ENCODE results near the gene PDE10A.

PDE10A gene

DNA sequence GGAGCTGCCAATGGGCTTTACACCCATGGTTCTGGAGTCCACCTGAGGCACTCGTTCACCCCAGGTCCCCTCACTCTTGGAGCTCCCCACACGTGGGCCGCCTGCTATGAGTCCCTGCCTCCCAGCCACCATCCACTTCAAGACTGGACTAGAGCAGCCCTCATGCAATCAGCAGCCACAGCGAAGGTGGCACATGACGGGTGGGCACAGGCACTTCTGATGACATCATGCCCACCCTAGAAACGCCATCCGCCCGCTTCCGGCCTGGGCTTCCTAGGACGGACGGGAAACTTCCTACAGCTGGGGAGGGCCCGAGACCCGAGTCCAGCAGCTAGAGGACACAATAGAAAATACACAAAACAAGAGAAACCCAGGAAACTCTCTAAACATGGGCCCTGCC, 85.5 kb downstream of the PDE10A start:
- Histone ChIP-seq H4K20me1 (ENCODE audit: insufficient read depth, low read length) (no peaks in the 10 kb centered on the region), H3K9me2 (ENCODE audit: low read depth, low read length) (no peaks in the 10 kb centered on the region), H3K27ac (ENCODE audit: low read depth, low read length, poor library complexity, severe bottlenecking) (no peak overlapping the region), H3K4me3 (ENCODE audit: low read depth, low read length, poor library complexity, severe bottlenecking) (no peak overlapping the region), H2AFZ (ENCODE audit: low read length) (no peak overlapping the region), H3K9ac (ENCODE audit: low read length) (no peak overlapping the region), H3F3A (ENCODE audit: insufficient read depth, low read length) (no peaks in the 10 kb centered on the region), H3K79me2 (ENCODE audit: insufficient read depth, low read length) (no peaks in the 10 kb centered on the region), H3K4me2 (ENCODE audit: low read length) (no peak overlapping the region), H3K9me3 (ENCODE audit: low read length) (no peaks in the 10 kb centered on the region), H3K36me3 (ENCODE audit: insufficient read depth, low read length) (no peaks in the 10 kb centered on the region), H3K27me3 (ENCODE audit: insufficient read depth, low read length) (no peaks in the 10 kb centered on the region), H3K4me1 (ENCODE audit: insufficient read depth, low read length, severe bottlenecking) (no peaks in the 10 kb centered on the region)
- TF ChIP-seq, protein P1, sequence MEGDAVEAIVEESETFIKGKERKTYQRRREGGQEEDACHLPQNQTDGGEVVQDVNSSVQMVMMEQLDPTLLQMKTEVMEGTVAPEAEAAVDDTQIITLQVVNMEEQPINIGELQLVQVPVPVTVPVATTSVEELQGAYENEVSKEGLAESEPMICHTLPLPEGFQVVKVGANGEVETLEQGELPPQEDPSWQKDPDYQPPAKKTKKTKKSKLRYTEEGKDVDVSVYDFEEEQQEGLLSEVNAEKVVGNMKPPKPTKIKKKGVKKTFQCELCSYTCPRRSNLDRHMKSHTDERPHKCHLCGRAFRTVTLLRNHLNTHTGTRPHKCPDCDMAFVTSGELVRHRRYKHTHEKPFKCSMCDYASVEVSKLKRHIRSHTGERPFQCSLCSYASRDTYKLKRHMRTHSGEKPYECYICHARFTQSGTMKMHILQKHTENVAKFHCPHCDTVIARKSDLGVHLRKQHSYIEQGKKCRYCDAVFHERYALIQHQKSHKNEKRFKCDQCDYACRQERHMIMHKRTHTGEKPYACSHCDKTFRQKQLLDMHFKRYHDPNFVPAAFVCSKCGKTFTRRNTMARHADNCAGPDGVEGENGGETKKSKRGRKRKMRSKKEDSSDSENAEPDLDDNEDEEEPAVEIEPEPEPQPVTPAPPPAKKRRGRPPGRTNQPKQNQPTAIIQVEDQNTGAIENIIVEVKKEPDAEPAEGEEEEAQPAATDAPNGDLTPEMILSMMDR (IDR thresholded peaks at IDR 0.05; ENCODE audit: low read length), result no peak
- no peak for TF ChIP-seq EZH2 (IDR thresholded peaks at IDR 0.05; ENCODE audit: borderline replicate concordance, low read length)

DNA sequence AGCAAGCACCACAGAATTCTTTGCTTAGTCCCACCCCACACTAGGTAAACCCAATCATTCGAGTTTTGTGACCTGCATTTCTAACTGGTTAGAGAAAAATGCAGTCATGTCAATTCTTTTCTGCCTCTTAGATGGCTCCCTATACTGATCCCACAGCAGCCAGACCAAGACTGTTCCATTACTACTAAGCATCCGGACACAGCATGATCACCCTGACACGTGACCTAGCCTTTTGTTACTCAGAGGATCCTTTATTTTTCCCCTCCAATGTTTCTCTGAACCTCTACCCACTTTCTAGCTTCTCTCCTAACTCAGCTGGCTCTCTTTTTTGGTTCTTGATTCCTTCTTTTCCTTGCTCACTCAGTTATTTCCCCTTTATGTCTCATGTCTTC, 87.9 kb downstream of the PDE10A start:
- Histone ChIP-seq H2AFZ (ENCODE audit: low read length) (no peak overlapping the region), H3K79me2 (ENCODE audit: insufficient read depth, low read length) (no peaks in the 10 kb centered on the region), H3K4me2 (ENCODE audit: low read length) (no peak overlapping the region)

DNA sequence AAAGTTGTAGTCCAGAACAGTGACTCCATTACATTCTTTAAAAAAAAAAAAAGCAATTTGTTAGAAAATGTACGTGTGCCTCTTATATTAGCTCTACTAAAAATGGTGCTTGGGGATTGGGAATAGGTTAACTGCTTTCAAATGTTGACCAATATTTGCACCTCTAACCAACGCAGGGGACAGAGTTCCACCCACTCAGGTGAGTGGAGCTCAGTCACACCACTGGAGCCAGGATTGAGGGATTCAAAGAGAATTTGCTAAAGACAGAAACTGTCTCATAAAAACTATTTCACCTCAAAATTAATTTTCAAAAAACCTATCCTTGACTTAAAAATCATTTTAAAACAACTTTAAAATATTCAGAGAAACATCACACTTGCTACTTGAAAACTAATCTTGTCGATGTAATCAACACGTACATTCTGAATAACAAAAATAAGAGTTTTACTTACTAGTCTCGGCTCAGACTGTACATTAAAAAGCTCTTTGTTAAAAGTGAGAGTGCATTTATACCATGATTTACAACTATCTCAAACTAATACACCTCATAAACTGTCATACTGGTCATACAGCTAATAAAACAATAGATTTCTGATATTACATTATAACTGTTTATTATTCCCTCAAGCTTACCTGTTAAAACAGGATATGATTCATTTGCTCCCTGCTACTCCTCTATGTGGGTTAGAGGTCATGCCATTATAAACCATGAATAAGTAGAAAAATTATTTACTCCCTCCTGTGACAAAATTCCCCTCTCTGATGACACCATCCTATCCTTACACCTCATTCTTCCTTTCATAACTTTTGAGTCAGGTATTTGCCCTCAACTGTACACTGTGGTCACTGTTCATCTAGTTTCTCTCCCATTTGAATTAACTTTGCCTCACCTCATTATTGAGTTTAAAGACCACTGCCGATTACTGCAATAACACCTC, 88.6 kb downstream of the PDE10A start:
- Histone ChIP-seq H3K27me3 (ENCODE audit: insufficient read depth, low read length) (no peaks in the 10 kb centered on the region), H4K20me1 (ENCODE audit: insufficient read depth, low read length) (no peaks in the 10 kb centered on the region), H3K9ac (ENCODE audit: low read length) (no peak overlapping the region), H3K9me3 (ENCODE audit: low read length) (no peaks in the 10 kb centered on the region), H3K9me2 (ENCODE audit: low read depth, low read length) (no peaks in the 10 kb centered on the region), H3K4me2 (ENCODE audit: low read length) (no peak overlapping the region), H2AFZ (ENCODE audit: low read length) (no peak overlapping the region), H3K79me2 (ENCODE audit: insufficient read depth, low read length) (no peaks in the 10 kb centered on the region), H3K4me1 (ENCODE audit: insufficient read depth, low read length, severe bottlenecking) (no peaks in the 10 kb centered on the region), H3K36me3 (ENCODE audit: insufficient read depth, low read length) (no peaks in the 10 kb centered on the region), H3F3A (ENCODE audit: insufficient read depth, low read length) (no peaks in the 10 kb centered on the region), H3K27ac (ENCODE audit: low read depth, low read length, poor library complexity, severe bottlenecking) (no peak overlapping the region), H3K4me3 (ENCODE audit: low read depth, low read length, poor library complexity, severe bottlenecking) (no peak overlapping the region)
- TF ChIP-seq EZH2 (IDR thresholded peaks at IDR 0.05; ENCODE audit: borderline replicate concordance, low read length), result no peak
- TF ChIP-seq, protein P1 (IDR thresholded peaks at IDR 0.05; ENCODE audit: low read length), result no peak

More for the DNA sequence above, 87.9 kb downstream of the PDE10A start:
- no peaks in the 10 kb centered on the region for H3K4me1 ChIP-seq (ENCODE audit: insufficient read depth, low read length, severe bottlenecking)
- no peaks in the 10 kb centered on the region for H3K9me3 ChIP-seq (ENCODE audit: low read length)
- no peak overlapping the region for H3K4me3 ChIP-seq (ENCODE audit: low read depth, low read length, poor library complexity, severe bottlenecking)
- H3F3A ChIP-seq (ENCODE audit: insufficient read depth, low read length), result no peaks in the 10 kb centered on the region
- H3K36me3 ChIP-seq (ENCODE audit: insufficient read depth, low read length), result no peaks in the 10 kb centered on the region
- no peaks in the 10 kb centered on the region for H3K9me2 ChIP-seq (ENCODE audit: low read depth, low read length)
- H3K27ac ChIP-seq (ENCODE audit: low read depth, low read length, poor library complexity, severe bottlenecking), result no peak overlapping the region
- H3K27me3 ChIP-seq (ENCODE audit: insufficient read depth, low read length), result no peaks in the 10 kb centered on the region
- no peak for TF ChIP-seq EZH2 (IDR thresholded peaks at IDR 0.05; ENCODE audit: borderline replicate concordance, low read length)
- TF ChIP-seq, protein P1 (IDR thresholded peaks at IDR 0.05; ENCODE audit: low read length), result no peak
- no peak overlapping the region for H3K9ac ChIP-seq (ENCODE audit: low read length)
- no peaks in the 10 kb centered on the region for H4K20me1 ChIP-seq (ENCODE audit: insufficient read depth, low read length)

Measured in OCI-LY1 (cell line).